ENCODE measurements around the gene ETF1. TPM values are rescaled to one million over a fixed set of nuclear protein-coding genes. Genes with fewer than 3 reads are reported as not detected.
A peak's percentile ranks its signal among the peaks of the same experiment; 100 is the strongest.

ETF1 gene
- total RNA-seq, 2 experiments from 2014 or later = 66.7 to 123 TPM

DNA sequence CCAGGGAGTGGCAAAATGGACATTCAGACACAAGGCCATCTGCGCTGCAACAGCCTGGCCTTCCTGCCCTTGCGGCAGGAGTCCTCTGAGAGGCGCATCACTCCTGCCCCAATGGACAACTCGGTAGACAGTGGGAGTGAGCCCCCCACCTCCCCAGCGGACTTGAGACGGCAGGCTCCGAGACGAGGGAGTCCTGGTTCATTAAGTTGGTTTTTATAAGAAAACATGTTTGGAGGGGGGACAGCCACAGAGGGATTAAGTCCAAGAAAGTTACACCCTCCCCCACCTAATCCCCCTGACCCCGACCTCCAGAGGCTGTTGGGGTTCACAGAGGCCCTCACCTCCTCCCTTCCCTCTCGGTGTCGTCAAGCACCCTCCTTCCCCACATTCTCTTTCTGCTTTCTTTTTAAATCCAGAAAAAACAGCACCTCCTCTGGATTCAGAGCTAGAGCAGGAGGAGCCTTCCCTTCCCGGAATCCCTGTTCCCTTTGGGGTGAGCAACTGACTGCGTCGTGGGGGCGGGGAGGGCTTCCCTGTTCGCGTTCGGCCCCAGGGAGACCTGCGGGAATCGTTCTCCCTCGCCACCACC lies 79.5 kb downstream of the ETF1 start:
- H2AFZ ChIP-seq (ENCODE audit: low read length) = peak overlapping the region; percentile 93; the same call in 1 of the 2 replicates
- DNase-seq (ENCODE audit: low spot score) = no peak
- BruUV-seq (replicated peaks) = no TSS peak
- H3K27ac ChIP-seq (ENCODE audit: low read depth, low read length, poor library complexity, severe bottlenecking) = peak overlapping the region; percentile 48
- intact Hi-C loops (cut with micrococcal nuclease; ENCODE audit: unreplicated experiment) = loop anchor here (1.0 kb wide), 3 partner anchors 29 to 80 kb away; partner anchors contain the start of gene ETF1
- H3K9me3 ChIP-seq (ENCODE audit: low read length) = no peaks in the 10 kb centered on the region
- H3K4me2 ChIP-seq (ENCODE audit: low read length) = peak overlapping the region; percentile 91
- TF ChIP-seq EZH2phosphoT487 (IDR thresholded peaks at IDR 0.05; ENCODE audit: borderline replicate concordance, low read depth, low read length) = no peak
- TF ChIP-seq, protein P1, sequence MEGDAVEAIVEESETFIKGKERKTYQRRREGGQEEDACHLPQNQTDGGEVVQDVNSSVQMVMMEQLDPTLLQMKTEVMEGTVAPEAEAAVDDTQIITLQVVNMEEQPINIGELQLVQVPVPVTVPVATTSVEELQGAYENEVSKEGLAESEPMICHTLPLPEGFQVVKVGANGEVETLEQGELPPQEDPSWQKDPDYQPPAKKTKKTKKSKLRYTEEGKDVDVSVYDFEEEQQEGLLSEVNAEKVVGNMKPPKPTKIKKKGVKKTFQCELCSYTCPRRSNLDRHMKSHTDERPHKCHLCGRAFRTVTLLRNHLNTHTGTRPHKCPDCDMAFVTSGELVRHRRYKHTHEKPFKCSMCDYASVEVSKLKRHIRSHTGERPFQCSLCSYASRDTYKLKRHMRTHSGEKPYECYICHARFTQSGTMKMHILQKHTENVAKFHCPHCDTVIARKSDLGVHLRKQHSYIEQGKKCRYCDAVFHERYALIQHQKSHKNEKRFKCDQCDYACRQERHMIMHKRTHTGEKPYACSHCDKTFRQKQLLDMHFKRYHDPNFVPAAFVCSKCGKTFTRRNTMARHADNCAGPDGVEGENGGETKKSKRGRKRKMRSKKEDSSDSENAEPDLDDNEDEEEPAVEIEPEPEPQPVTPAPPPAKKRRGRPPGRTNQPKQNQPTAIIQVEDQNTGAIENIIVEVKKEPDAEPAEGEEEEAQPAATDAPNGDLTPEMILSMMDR (conservative IDR thresholded peaks at IDR 0.05; ENCODE audit: low read length) = no peak
- peaks cover 38% of the 10 kb centered on the region for H3K4me1 ChIP-seq (ENCODE audit: insufficient read depth, low read length, poor library complexity, severe bottlenecking)
- no peaks in the 10 kb centered on the region for H3K36me3 ChIP-seq (ENCODE audit: insufficient read depth, low read length)
- ChIA-PET CTCF (ENCODE audit: unreplicated experiment) (interaction anchor here (0.6 kb wide), 1 partner anchor 9 kb away, joined by 3 read pairs; no protein-coding TSS in a partner anchor), POLR2A (no interaction called here)
- H3K79me2 ChIP-seq (ENCODE audit: insufficient read depth, low read depth, low read length) = no peaks in the 10 kb centered on the region
- H3K9me2 ChIP-seq (ENCODE audit: insufficient read depth, low read length) = no peaks in the 10 kb centered on the region
- peak overlapping the region; percentile 74 for H3K4me3 ChIP-seq (ENCODE audit: low read depth, low read length, poor library complexity, severe bottlenecking)
- H4K20me1 ChIP-seq (ENCODE audit: insufficient read depth, low read length) = no peaks in the 10 kb centered on the region

DNA sequence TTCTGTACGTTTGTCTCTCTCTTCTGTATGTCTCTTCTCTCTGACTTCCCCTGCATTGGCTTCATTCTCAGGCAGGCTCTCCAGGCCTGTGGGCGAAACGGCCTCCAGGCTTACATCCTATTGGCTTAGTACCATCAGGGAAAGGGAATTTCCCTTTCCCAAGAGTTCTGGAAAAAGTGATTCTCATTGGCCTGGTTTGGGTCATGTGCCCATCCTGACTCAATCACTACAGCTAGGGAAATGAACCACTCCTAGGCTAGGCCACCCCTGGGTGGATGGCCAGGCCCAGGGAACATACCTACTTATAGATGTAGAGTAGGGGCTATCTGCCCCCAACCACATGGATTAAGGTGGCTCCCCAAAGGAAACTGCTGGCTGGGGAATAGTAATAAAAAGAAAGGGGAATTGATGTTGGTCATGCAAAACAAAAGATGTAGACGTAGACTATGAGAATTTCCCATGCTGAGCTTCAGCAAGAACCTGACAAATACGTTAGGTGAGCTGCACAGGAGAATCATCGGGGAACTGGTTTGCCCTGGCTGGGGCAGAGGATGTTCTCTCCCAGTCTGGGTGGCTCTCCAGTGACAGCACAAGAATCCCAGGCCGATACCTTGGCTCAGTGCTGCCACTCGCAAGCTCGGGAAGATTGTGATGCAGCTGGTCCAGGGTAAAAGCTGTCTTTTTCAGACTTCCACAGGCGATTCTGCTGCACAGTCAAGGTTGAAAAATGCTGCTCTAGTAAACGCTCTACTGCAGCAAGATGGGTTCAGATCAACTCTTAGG lies 81.5 kb downstream of the ETF1 start:
- ChIA-PET CTCF (ENCODE audit: unreplicated experiment) (no interaction called here), POLR2A (no interaction called here)
- no peak overlapping the region for H2AFZ ChIP-seq (ENCODE audit: low read length)
- peaks cover 44% of the 10 kb centered on the region for H3K4me1 ChIP-seq (ENCODE audit: insufficient read depth, low read length, poor library complexity, severe bottlenecking)
- H3K27ac ChIP-seq (ENCODE audit: low read depth, low read length, poor library complexity, severe bottlenecking) = no peak overlapping the region
- H3K4me2 ChIP-seq (ENCODE audit: low read length) = no peak overlapping the region
- no peaks in the 10 kb centered on the region for H4K20me1 ChIP-seq (ENCODE audit: insufficient read depth, low read length)
- no peak for DNase-seq (ENCODE audit: low spot score)
- TF ChIP-seq EZH2phosphoT487 (IDR thresholded peaks at IDR 0.05; ENCODE audit: borderline replicate concordance, low read depth, low read length) = no peak
- TF ChIP-seq, protein P1 (conservative IDR thresholded peaks at IDR 0.05; ENCODE audit: low read length) = no peak
- BruUV-seq (replicated peaks) = no TSS peak
- no peaks in the 10 kb centered on the region for H3K79me2 ChIP-seq (ENCODE audit: insufficient read depth, low read depth, low read length)
- no peaks in the 10 kb centered on the region for H3K9me3 ChIP-seq (ENCODE audit: low read length)
- no peaks in the 10 kb centered on the region for H3K9me2 ChIP-seq (ENCODE audit: insufficient read depth, low read length)
- intact Hi-C loops (cut with micrococcal nuclease; ENCODE audit: unreplicated experiment) = no loop called here
- H3K36me3 ChIP-seq (ENCODE audit: insufficient read depth, low read length) = no peaks in the 10 kb centered on the region
- no peak overlapping the region for H3K4me3 ChIP-seq (ENCODE audit: low read depth, low read length, poor library complexity, severe bottlenecking)
